Fibroblast of skin of abdomen (primary cell): Measurements from ENCODE around the gene FAAP20.

Source experiments
- DNase-seq: peaks from one replicate; pipeline ENCODE4 v3.0.0-alpha.2; 2013

Gene FAAP20

DNA sequence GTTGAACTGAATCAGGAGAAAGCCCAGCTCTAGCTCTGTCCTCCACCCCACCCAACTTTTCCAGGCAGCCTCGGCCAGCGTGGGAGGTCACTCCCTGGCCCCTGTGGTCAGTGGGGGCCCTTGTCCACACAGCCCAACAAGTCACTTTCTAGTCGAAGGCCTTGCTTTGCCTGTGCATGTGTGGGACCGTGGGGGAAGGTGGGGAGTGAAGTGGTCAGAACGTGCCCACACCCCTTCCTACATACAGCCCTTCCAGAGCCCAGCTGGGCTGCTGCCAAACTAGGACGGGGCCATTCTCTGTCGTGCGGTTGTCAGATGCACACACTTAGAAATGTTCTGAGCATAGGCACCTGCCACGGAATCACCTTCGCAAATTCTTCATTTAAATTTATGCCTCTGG is 18.0 kb downstream of the FAAP20 start:
- DNase-seq: no peak

DNA sequence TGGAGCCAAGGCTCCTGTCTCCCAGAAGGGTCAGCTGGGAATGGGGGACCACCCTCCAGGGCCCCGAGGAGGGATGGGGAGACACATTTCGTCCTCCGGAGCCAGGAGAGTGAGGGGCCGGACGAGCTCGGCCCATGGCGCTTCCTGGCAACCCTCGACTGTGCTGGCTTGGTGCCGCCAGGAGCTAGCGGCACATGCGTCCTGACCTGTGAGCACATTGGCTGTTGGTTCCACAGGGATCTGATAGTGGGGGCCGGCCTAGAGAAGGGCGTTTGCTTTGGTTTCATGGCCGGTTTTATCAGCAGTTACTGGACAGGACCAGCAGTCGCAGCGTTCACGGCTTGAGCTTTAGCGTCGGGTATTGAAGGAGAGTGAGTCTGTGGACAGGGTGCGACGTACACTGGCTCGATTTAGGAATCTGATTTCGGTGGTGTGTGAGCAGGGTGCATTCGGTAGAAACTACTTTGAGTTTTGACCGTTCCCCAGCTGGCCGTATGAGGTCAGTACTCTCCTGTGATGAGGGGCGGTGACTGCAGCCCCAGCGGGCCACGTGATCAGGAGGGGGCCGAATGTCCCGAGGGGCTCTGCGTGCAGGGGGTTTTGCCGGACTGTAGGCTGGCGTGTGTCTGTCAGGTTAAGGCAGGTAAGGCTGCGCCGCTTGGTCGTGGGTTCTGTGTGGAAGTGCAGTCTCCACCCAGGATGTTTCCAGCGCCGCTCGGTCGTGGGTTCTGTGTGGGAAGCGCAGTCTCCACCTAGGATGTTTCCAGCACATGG is 18.7 kb downstream of the FAAP20 start:
- DNase-seq: no peak

DNA sequence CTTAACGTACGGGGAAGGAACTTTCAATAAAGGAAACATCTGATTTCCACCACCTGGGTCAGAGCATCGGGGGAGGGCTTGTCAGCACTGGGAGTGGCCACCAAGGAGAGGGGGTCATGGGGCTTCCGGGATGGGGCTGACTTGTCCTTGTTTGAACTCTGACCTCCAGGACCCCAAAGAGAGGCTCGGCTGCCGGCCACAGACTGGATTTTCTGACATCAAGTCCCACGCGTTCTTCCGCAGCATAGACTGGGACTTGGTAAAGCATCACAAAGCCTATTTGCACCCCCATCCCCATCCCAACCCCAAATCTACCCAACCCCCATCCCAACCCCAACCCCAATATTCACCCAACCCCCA is 19.5 kb downstream of the FAAP20 start:
- no peak for DNase-seq

DNA sequence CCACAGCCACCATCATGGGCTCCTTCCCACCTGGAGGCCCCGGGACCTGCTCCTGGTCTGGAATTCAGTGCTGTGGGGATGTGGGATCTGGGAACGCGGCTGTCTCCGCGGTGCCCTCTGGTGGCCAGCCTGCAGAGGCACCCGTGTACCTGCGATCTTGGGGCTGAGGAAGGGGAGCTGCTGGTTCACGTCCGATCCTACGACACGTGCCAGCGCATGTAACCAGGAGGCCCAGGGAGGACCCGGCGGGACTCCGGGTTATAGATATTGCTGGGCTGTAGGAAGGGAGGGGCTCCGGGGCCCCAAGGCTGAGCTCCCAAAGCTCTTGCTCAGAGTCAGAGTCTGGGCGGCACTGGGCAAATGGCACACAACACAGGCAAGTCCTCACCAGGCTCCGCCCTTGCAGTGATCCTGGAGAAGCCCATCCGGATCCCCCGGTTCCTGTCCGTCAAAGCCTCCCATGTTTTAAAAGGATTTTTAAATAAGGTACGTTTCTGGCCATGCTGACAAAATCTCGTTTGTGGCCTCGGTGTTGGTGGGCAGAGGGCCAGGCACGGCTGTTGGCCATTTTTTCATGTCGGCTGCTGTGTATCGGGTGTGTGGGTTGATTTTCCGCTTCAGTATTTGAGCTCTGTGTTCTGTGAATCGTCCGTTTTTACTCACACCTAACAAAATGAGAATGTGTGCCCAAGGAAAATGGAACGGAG is 20.1 kb downstream of the FAAP20 start:
- peak; percentile 47 for DNase-seq

DNA sequence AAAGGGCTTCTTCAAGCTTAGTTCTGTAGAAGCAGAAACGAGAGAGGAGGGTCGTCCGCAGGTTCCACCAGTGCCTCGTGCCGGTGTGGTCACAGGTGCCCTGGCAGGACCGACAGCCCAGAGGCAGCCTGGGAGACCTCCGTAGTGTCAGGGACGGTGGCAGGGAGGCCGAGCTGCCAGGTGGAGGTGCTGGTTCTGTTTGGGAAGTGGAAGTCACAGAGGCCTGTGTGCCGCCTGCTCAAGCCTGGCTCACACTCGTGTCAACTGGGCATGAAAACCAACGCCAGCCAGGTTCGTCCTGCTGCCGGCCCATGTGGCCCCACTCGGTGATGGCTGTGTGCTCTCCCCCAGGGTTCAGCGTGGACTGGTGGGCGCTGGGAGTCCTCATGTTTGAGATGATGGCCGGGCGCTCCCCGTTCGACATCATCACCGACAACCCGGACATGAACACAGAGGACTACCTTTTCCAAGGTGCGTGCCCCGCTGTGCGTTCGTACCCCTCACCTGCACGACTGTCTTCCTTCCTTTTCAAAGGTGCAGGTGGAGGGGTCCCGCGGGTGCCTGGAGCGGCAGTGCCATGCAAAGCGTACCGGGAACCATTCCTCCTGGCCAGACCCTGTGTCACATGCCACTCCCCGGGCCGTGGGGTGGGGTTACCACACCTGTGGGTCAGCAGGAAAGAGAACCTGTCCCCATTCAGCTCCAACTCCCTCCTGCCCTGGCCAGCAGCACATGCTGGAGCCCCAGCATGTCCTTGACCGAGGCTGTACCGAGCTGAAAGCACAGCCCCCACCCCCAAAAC is 20.8 kb downstream of the FAAP20 start:
- no peak for DNase-seq

DNA sequence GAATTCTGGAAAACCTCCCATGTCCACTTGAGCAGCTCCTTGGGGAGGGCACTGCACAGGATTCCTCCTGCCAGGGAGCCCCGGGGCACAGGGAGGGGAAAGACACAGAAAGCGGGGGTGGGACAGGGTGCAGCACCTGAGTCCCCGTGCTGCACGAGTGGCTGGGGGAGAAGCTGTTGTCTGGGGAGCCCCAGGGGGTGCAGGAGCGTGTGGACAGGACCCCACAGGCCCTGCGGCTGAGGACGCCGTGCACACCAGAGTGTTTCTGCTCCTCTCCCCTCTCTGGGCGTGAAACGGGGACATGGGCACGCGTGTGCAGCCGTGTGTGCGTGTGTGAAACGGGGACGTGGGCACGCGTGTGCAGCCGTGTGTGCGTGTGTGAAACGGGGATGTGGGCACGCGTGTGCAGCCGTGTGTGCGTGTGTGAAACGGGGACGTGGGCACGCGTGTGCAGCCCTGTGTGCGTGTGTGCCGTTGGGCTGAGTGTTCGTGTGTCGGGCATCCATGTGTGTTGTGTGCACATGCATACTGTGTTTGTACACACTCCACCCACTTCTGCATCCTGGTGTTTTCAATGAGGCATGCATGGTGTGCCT is 21.9 kb downstream of the FAAP20 start:
- DNase-seq: no peak

DNA sequence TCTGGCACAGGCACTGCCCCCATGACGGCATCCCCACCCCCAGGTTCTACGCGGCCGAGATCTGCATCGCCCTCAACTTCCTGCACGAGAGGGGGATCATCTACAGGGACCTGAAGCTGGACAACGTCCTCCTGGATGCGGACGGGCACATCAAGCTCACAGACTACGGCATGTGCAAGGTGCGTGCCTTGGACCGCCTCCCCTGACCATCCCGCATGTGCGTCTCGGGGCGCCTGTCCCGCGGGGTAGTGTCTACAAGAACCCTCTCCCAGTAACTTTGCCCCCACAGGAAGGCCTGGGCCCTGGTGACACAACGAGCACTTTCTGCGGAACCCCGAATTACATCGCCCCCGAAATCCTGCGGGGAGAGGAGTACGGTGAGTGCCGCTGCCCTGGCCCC is 22.6 kb downstream of the FAAP20 start:
- DNase-seq: no peak

DNA sequence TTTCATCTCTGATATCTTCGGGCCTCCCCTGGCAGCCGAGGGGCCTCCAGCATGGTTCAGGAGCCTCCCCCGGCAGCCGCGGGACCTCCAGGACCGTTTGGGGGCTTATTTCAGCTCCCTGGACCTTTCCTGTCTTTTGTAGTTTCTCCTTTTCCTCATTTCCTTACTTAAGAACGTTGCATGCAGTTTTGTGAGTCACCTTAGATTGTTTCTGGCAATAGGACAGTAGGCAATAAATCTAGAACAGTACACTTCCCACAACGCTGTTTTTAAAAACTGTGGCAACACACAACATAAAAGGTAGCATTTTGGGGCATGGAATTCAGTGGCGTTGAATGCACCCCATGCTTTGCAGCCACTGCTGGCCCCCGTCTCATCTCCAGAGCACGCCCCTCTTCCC is 24.4 kb downstream of the FAAP20 start:
- peak; percentile 32 for DNase-seq

DNA sequence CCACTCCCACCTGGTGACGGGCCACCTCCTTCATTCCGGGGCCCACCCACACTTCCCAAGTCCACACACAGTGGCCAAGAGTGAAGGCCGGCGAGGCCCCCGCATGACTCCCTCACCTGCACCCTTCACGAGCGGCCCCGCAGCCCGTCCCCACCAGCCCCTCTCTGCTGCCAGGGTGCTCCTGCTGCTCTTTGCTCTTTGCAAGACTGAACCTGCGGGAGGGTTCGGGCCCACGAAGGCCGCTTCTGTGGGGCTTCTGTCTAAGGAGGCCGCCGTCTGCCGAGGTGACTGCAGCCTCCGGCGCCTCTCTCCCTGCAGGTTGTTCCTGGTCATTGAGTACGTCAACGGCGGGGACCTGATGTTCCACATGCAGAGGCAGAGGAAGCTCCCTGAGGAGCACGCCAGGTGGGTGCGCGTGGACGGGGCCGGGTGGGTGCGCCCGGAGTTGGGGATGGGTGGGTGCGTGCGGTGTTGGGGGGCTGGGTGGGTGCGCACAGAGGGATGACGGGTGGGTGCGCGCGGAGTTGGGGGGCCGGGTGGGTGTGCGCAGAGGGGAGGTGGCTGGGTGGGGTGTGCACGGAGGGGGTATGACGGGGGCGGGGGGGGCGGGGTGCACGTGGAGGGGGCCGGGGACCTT is 25.3 kb downstream of the FAAP20 start:
- DNase-seq: no peak

DNA sequence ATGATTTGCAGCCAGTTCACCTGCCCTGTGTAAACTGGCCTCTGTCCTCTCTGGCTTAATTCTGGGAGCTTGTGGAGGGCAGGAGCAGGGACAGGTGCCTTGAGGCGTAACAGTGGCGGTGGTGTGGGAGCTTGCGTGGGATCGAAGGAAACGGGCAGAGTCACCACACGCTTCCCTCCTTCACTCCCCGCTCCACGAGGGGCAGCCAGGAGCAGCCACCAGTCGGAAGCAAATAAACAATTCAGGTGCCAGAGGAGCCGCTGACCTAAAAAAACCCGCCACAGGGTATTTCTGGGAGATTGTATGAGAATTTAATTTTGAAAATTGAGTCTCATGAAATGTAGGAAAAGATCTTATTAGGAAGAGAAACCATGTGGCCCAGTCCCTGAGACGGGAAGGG is 26.0 kb downstream of the FAAP20 start:
- DNase-seq: no peak

DNA sequence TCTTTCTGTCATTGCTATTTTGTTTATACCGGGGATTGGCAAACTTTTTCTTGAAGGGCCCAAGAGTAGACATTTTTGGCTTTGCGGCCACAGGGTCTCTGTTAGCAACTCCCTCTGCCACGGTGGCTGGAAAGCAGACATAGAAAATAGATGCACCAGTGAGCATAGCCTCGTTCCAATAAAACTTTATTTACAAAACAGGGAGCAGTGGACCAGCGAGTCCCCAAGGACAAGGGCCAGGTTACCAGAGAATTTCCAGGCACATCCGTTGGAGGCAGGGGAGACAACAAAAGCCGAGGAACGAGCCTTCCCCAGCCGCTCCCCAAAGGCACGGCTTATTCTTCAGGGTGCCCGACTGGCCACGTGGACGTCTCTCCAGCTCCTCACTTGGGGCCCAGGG is 26.5 kb downstream of the FAAP20 start:
- no peak for DNase-seq

DNA sequence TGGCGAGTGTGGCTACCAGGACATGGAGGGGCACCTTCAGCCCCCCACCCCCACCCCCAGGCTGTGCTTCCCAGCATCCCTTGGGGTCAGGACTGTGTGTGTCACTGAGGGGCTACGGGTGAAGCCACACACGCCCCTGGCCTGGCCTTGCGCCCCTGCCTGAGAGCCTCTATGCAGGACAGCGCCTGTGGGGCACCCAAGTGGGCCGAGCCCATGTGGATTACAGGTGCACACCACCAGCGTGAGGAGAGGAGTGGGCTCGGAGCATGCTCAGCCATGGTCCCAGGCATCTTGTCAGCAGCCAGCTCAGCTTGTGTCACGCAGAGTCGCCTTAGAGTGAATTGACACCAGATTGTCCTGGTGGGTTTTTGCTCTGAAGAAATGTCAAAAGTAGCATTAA is 27.9 kb downstream of the FAAP20 start:
- no peak for DNase-seq

DNA sequence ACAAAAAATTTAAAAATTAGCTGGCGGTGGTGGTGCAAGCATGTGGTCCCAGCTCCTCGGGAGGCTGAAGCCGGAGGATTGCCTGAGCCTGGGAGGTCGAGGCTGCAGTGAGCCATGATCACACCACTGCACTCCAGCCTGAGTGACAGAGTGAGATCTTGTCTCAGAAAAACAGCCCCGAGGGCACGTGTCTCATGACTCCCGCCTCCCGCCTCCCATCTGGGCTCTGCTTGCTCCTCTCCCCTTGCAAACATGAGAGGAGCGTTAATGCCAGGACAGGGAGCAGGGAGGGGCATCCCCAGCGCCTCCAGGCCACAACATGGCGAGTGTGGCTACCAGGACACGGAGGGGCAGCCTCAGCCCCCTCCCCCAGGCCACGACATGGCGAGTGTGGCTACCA is 28.3 kb downstream of the FAAP20 start:
- DNase-seq: no peak

DNA sequence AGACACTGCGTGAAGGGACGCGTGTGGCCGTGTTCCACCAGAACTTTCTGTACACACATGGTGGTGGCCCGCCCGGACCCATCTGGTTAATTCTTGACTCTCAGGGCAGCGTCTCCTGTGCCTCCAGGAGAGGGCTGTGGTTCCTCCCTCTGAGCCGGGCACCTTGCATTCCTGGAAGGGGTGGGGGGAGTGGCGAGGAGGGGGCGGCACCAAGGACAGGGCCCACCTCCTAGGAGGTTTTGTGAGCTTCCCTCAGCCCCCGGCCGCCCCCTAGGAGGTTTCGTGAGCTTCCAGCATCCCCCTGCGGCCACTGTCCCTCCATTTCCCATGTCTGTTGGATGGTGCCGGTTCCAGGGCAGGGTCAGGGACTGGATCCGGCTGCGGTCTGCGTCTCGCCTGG is 28.9 kb downstream of the FAAP20 start:
- DNase-seq: no peak

DNA sequence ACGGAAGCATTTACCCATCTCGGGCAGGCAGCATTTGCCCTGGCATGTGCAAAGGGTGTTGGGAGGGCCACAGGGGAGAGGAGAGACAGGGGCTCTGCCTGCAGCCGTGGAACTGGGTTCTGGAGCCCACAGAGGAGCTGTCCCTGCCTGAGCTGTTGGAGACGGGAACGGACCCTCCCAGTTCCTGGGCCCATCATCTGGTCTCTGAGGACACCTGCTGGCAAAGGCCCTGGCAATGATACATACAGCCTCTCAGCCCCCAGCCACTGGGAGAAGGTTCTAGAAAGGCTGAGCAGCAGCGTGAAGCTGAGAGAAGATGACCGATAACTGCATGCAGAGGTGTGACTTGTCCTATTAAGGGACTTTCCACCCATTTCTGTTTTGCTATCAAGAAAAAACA is 31.4 kb downstream of the FAAP20 start:
- no peak for DNase-seq

DNA sequence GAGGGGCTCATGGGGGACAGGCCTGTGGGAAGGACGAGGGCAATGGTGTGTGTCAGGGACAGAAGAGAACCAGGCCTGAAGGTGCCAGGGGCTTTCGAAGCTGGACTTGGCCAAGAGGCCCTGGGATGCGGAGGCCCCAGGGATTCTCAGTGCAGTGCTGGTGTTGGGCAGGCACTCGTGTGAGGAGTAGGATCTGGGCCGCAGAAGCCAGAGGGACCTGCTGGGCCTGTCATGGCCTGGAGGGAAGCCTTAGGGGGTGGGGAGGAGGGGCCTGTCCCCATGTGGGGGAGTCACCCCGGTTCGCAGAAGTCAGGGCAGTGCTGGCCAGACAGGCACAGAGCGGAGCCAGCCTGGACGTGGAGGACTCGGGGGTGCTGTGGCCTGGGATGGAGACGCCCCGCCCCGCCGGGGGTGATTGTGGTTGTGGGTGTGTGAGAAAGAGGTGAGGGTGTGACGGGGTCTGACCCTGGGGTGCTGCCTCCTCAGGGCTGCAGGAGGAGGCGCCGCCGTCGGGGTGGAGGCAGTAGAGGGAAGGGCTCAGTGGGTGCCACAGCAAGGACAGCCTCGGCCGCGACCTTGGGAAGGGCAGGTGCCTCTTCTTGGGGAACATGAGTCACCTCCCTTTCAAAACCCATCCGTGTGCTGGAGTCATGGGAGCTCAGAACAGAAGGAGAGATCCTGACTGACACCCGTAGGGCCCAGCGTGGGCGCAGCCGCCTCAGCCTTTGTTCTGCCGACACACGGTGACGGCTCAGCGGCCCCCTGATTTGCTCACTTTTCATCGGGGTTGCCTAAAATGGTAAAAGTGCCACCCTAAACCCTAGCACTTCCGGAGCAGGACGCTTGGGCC is 33.9 kb downstream of the FAAP20 start:
- no peak for DNase-seq

DNA sequence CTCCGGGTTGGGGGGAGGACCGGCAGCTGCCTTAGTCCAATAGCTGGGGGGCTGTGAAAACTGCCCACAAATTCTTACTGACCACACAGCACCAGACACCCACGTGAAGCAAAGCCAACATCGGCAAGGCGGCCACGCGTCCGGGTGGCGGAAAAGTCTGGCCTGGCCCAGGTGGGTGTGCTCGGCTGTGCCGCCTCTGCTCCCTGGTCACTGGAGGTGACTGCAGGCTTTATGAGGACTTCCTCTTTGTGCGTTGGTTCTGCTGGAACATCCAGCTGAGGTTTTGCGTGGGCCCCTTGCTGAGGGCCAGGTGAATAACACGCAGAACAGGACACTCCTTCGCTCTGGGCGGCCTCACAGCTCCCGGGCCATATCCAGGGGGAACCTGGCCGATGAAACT is 35.4 kb downstream of the FAAP20 start:
- DNase-seq: no peak

DNA sequence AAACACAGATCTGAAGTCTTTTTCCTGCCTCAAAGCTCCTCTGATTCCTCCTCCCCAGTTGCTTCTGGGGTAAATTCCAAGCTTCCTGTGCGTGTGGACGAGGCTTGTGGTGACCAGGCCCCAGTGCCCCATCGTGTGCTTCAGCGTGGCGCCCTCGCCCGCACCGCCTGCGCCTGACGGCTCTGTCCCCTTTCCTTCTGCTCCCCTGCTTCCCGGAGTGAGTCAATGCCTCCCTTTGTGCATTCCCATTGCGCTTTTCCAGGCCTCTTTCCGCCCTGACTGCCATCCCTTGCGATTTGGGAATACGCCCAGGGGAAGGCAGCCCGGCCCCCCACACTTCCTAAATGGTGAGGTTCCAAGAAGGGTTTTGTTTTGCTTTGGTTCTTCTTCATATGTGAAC is 36.3 kb downstream of the FAAP20 start:
- DNase-seq: no peak

DNA sequence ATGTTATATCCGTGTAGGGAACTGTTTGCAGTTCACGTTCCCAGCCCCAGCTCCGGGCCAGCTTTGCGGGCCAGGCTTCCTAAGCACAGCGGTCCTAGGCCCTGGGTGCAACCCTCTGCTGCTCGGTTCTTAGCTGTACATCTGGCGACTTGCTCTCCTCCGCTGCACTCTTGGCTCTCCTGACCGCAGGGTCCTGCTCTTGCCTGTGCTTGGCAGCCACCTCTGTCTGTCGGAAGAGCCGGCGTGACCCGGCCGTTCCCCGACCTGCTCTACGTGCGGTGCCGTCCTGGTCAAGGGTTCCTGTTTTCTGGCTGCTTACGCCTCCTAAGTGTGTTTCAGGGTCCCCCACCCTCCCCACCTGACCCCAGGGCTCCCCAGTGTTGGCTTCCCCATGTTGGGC is 36.7 kb downstream of the FAAP20 start:
- no peak for DNase-seq

DNA sequence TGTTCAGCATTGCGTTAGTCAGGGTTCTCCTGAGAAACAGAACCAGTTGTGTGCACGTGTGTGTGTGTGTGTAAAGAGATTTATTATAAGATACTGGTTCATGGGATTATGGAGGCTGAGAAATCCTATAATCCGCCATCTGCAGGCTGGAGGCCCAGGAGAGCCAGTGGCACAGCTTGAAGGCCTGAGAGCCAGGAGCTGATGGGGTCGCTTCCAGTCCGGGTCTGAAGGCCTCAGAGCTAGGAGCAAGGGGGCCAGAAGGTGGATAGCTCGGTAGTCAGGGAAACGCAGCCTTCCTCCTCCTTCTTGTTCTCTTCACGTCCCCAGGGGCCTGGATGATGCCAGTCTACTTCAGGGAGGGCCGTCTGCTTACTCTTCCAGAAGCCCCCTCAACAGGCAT is 37.7 kb downstream of the FAAP20 start:
- no peak for DNase-seq

DNA sequence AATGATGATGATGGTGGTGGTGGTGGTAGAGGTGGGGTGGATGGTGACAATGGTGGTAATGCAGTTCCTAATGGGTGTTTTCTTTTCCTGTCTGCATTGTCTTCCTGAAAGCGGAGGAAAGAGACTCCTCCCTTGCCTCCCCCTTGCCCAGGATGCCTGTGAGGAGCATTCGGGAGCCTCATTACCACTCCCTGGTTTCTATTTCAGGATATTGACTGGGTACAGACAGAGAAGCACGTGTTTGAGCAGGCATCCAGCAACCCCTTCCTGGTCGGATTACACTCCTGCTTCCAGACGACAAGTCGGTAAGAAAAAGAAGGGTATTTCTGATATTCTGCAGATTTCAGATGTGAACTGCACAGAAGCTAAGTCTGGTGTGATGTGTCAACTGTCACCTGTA is 38.8 kb downstream of the FAAP20 start:
- DNase-seq: no peak

DNA sequence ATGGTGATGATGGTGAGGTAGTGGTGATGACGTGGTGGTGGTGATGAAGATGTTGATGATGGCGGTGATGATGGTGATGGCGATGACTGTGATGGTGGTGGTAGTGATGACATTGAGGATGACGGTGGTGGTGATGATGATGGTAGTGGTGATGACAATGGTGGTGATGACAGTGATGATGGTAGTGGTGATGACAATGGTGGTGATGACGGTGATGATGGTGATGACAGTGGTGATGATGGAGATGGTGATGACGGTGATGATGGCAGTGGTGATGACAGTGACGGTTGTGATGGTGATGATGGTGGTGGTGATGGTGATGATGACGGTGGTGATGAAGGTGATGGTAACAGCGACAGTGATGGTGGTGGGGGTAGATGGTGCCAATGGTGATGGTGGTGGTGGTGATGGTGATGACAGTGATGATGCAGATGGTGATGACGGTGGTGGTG is 39.4 kb downstream of the FAAP20 start:
- no peak for DNase-seq
